GM12878 (cell line): ENCODE measurements around the gene ERC2. TPM values are rescaled to one million over a fixed set of nuclear protein-coding genes. Genes with fewer than 3 reads are reported as not detected.

ENCODE experiments used
- ATAC-seq: fragments of 200-7000 bp; cut with Tn5 transposase; 3 replicates; pipeline ENCODE4 v1.9.1; 2020; ENCODE audit warnings: mild to moderate bottlenecking, moderate library complexity
- BruUV-seq: library from RNA; stranded (reverse); fragments of 400-500 nt; replicated peaks from 2 replicates; lab custom pipeline; 2021; lab: Mats Ljungman, UMichigan
- CTCF ChIA-PET: fragments of 300-600 bp; sonication (Branson Sonifier 250); formaldehyde crosslinking; extraction: SDS; loops from one replicate; lab custom pipeline; 2021; ENCODE audit warnings: inconsistent platforms; lab: Yijun Ruan, JAX
- POLR2A ChIA-PET: fragments of 350-600 bp; formaldehyde crosslinking; extraction: SDS; loops from one replicate; lab custom pipeline; 2021; ENCODE audit warnings: inconsistent platforms; lab: Charles Lee
- RAD21 ChIA-PET: fragments of 300-600 bp; sonication (Branson Sonifier 250); formaldehyde crosslinking; loops from one replicate; lab custom pipeline; 2023; ENCODE audit warnings: antibody characterized with exemption; ENCODE audit not compliant: unreplicated experiment; lab: Charles Lee
- SMC1A ChIA-PET: fragments of 300-600 bp; sonication (Branson Sonifier 250); formaldehyde crosslinking; loops from one replicate; lab custom pipeline; 2023; ENCODE audit not compliant: unreplicated experiment, uncharacterized antibody; lab: Charles Lee
- DNase-seq: peaks from one replicate; pipeline ENCODE4 v3.0.0-alpha.2; 2011; ENCODE audit warnings: low read depth, low spot score
- FAIRE-seq: peaks from 3 replicates; lab custom pipeline; 2011; peaks lifted over from hg19 to GRCh38; lab: Jason Lieb, UNC
- H2AFZ ChIP-seq: 2 replicates; pipeline ENCODE4 v1.6.0; 2011; ENCODE audit warnings: low read depth, low read length, control low read depth; ENCODE audit not compliant: control insufficient read depth
- H3K27ac ChIP-seq: 2 replicates; pipeline ENCODE4 v1.5.1; 2011; ENCODE audit warnings: control low read depth; ENCODE audit not compliant: control insufficient read depth, insufficient read depth
- H3K27me3 ChIP-seq, 2 experiments: replicated peaks in 1 of 2; 2 replicates each; pipeline versions ENCODE4 v1.6.0 to v1.6.1; 2011; ENCODE audit warnings: low read length in 1 of 2; ENCODE audit not compliant: control insufficient read depth in 2 of 2, insufficient read depth in 2 of 2
- H3K36me3 ChIP-seq, 2 experiments: 2 replicates each; pipeline ENCODE4 v1.5.1; 2011; ENCODE audit warnings: low read length in 1 of 2; ENCODE audit not compliant: control insufficient read depth in 2 of 2, insufficient read depth in 2 of 2
- H3K4me1 ChIP-seq: 2 replicates; pipeline ENCODE4 v1.6.1; 2011; ENCODE audit warnings: mild to moderate bottlenecking, low read length, moderate library complexity, mixed read lengths; ENCODE audit not compliant: control insufficient read depth, insufficient read depth
- H3K4me2 ChIP-seq: 2 replicates; pipeline ENCODE4 v1.6.0; 2011; ENCODE audit warnings: control low read depth; ENCODE audit not compliant: control insufficient read depth, insufficient read depth
- H3K4me3 ChIP-seq: fragments of 200-600 bp; sonication (generic); 2 replicates; pipeline ENCODE4 v1.5.1; 2016
- H3K79me2 ChIP-seq: 2 replicates; pipeline ENCODE4 v1.6.0; 2011; ENCODE audit warnings: low read length; ENCODE audit not compliant: control insufficient read depth, insufficient read depth
- H3K9ac ChIP-seq: 2 replicates; pipeline ENCODE4 v1.8.0; 2011; ENCODE audit warnings: low read length, control low read depth, mixed read lengths; ENCODE audit not compliant: control insufficient read depth, insufficient read depth
- H3K9me3 ChIP-seq: replicated peaks from 3 replicates; pipeline ENCODE4 v1.5.1; 2011; ENCODE audit warnings: mild to moderate bottlenecking, low read length; ENCODE audit not compliant: control insufficient read depth, insufficient read depth
- H4K20me1 ChIP-seq: 2 replicates; pipeline ENCODE4 v1.6.0; 2011; ENCODE audit not compliant: control insufficient read depth, insufficient read depth
- ATF7 ChIP-seq: fragments of 450-650 bp; IDR thresholded peaks from 2 replicates; pipeline ENCODE4 v1.6.1; 2016; ENCODE audit warnings: low read depth, mild to moderate bottlenecking
- BMI1 ChIP-seq: fragments of 450-650 bp; IDR thresholded peaks from 2 replicates; pipeline ENCODE4 v1.6.1; 2016; ENCODE audit warnings: mild to moderate bottlenecking, moderate library complexity, borderline replicate concordance
- BRCA1 ChIP-seq: IDR thresholded peaks from 2 replicates; pipeline ENCODE4 v1.6.1; 2011; ENCODE audit warnings: low read depth, low read length, improper control_type of control experiment
- EP300 ChIP-seq, 2 experiments: fragments of 150-350 bp in 1 of 2; IDR thresholded peaks; 2 replicates each; pipeline ENCODE4 v1.6.1; 2011 to 2012; ENCODE audit warnings: low read depth in 2 of 2, low read length in 2 of 2, borderline replicate concordance in 1 of 2, improper control_type of control experiment in 1 of 2, inconsistent platforms in 1 of 2; ENCODE audit not compliant: control insufficient read depth in 1 of 2
- EZH2 ChIP-seq: IDR thresholded peaks from 2 replicates; pipeline ENCODE4 v1.6.1; 2012; ENCODE audit warnings: low read depth, mild to moderate bottlenecking, control low read depth, inconsistent platforms, low read length, borderline replicate concordance; ENCODE audit not compliant: control insufficient read depth
- GABPA ChIP-seq: IDR thresholded peaks from 2 replicates; pipeline ENCODE4 v1.6.1; 2014; ENCODE audit warnings: antibody characterized with exemption, low read depth, mild to moderate bottlenecking, inconsistent platforms
- MTA2 ChIP-seq: fragments of 450-650 bp; IDR thresholded peaks from 2 replicates; pipeline ENCODE4 v1.6.1; 2016; ENCODE audit warnings: low read depth, mild to moderate bottlenecking, moderate library complexity
- MYB ChIP-seq: fragments of 150-350 bp; IDR thresholded peaks from 2 replicates; pipeline ENCODE4 v1.6.1; 2014; ENCODE audit warnings: mild to moderate bottlenecking, low read depth, low read length, borderline replicate concordance
- ZBED1 ChIP-seq: IDR thresholded peaks from 2 replicates; pipeline ENCODE4 v1.6.1; 2016; ENCODE audit warnings: borderline replicate concordance
- ZNF622 ChIP-seq: fragments of 450-650 bp; IDR thresholded peaks from 2 replicates; pipeline ENCODE4 v1.6.1; 2017; ENCODE audit warnings: mild to moderate bottlenecking, inconsistent platforms
- WGBS: methylation state at CpG from one replicate; pipeline ENCODE4 v1.1.6; 2016; ENCODE audit warnings: low lambda C conversion rate; ENCODE audit not compliant: insufficient replicate concordance, insufficient coverage; ENCODE audit errors: missing lambda C conversion rate; 5-methylcytosine and 5-hydroxymethylcytosine counted together
- in situ Hi-C: fragments of 300-500 bp; cut with MboI; formaldehyde crosslinking; loops from 9 replicates; pipeline ENCODE4 v1.14.3; 2018; ENCODE audit warnings: mixed read lengths
- intact Hi-C: fragments of 100-400 bp; cut with micrococcal nuclease; formaldehyde crosslinking; loops from one replicate; pipeline ENCODE4 v1.14.2; 2022; ENCODE audit not compliant: unreplicated experiment
- polyA plus RNA-seq, 11 experiments: library from polyadenylated mRNA; depleted of rRNA in 4 of 11; unstranded in 6 of 11; stranded (reverse) in 5 of 11; fragments of >200 nt; fragmentation: Nextera tagmentation in 4 of 11; fragmentation: Illumina TruSeq in 1 of 11; extraction: Ambion mirVana in 4 of 11; extraction: Trizol in 1 of 11; gene quantifications; 1 replicate in 1 of 11; 2 replicates in 10 of 11; pipeline versions ENCODE4 v1.2.1 to v1.2.3, GENCODE V29; 2011 to 2016; ENCODE audit warnings: inconsistent platforms in 2 of 11, missing spikeins in 2 of 11, low read depth in 1 of 11
- total RNA-seq, 4 experiments: library from RNA; depleted of rRNA in 3 of 4; stranded (reverse); fragments of >200 nt in 3 of 4; fragmentation: Illumina TruSeq in 1 of 4; extraction: Trizol in 1 of 4; gene quantifications; 2 replicates each; pipeline versions ENCODE4 v1.2.1 to v1.2.3, GENCODE V29; 2013 to 2021
- TF ChIP-seq, protein P1 (sequence below), 3 experiments: IDR thresholded peaks in 2 of 3; conservative IDR thresholded peaks in 1 of 3; 2 replicates each; pipeline ENCODE4 v1.5.1; 2011; ENCODE audit warnings: low read depth in 3 of 3, low read length in 3 of 3, mild to moderate bottlenecking in 3 of 3, control low read depth in 2 of 3, moderate library complexity in 2 of 3, inconsistent platforms in 1 of 3, mixed read lengths in 1 of 3; ENCODE audit not compliant: control insufficient read depth in 2 of 3, insufficient read depth in 1 of 3; ENCODE audit errors: extremely low read depth in 1 of 3
- TF ChIP-seq, protein P2 (sequence below): fragments of 450-650 bp; IDR thresholded peaks from 2 replicates; pipeline ENCODE4 v1.6.1; 2017; ENCODE audit warnings: mild to moderate bottlenecking, moderate library complexity
- TF ChIP-seq, protein P3 (sequence below): IDR thresholded peaks from 2 replicates; pipeline ENCODE4 v1.6.1; 2012; ENCODE audit warnings: mild to moderate bottlenecking, low read depth, low read length

Gene ERC2
- total and polyA plus RNA-seq, 10 of the 15 experiments (the other 5 are each of a cell fraction or from before 2014, with no cell fraction given): 0.06 to 1.4 (median 0.12) TPM; not detected in 3

DNA sequence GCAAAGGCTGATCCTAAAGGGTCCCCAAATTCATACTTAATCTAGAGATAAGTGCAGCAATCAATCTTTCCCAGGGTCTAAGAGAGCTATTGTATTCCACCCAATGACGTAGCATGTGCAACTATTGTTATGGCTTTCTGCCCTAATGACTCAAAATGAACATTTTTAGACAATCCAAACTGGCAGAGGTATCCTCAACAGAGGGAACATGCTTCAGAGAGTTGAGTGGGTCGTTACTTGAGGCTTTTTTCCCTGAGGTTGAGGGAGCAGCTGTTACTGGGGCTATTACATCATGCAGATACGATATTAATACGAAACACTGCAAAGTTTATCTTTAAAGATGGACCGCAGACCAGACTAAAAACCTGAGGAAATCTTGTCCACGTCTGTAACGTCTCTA lies 702.9 kb downstream of the ERC2 start (continued):
- TF ChIP-seq EZH2 (no peak), ZBED1 (no peak), ZNF622 (no peak), ATF7 (no peak), GABPA (no peak), MYB (no peak), MTA2 (no peak), BRCA1 (no peak)

DNA sequence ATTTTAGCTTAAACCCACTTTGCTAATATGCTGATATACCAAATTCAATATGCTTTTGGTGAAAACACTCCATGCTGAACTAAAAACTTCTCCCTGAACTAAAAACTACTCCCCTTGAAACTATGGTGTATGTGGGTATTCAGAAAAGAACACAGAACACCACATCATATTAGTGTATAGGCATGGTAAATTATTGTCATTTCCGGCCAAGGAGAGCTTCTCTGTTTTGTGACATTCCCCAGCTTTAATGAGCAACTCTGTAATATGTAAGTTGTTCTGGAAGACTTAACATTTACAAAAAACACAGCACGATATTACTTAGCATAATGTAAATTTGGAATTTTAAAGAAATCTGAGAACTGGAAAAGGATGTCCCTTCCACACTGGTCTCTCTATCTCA lies 711.3 kb downstream of the ERC2 start:
- no peaks in the 10 kb centered on the region for H3K9me3 ChIP-seq
- 22% methylated on average over 2 of the region's 2 CpGs for whole genome bisulfite sequencing
- no peak overlapping the region for H3K9ac ChIP-seq
- H3K27me3 ChIP-seq: no peaks in the 10 kb centered on the region; a peak in 1 of 4 replicates
- no peaks in the 10 kb centered on the region for H3K36me3 ChIP-seq
- CTCF ChIA-PET: interaction anchor here (1.0 to 1.6 kb wide), 2 partner anchors 10 to 494 kb away, joined by 3 to 4 read pairs; no protein-coding TSS in a partner anchor
- no peak for ATAC-seq
- BruUV-seq: no TSS peak
- SMC1A ChIA-PET: no interaction called here
- no peaks in the 10 kb centered on the region; the same call in 1 of the 2 replicates for H3K4me1 ChIP-seq
- H3K79me2 ChIP-seq: no peaks in the 10 kb centered on the region
- in situ Hi-C loops (no loop called here), intact Hi-C loops (no loop called here)
- no peak overlapping the region for H2AFZ ChIP-seq
- no peak overlapping the region for H3K4me2 ChIP-seq
- no peak overlapping the region for H3K27ac ChIP-seq
- RAD21 ChIA-PET: no interaction called here
- POLR2A ChIA-PET: no interaction called here
- FAIRE-seq: no peak
- no peak overlapping the region for H3K4me3 ChIP-seq
- DNase-seq: no peak
- no peaks in the 10 kb centered on the region for H4K20me1 ChIP-seq
- TF ChIP-seq, protein P1, sequence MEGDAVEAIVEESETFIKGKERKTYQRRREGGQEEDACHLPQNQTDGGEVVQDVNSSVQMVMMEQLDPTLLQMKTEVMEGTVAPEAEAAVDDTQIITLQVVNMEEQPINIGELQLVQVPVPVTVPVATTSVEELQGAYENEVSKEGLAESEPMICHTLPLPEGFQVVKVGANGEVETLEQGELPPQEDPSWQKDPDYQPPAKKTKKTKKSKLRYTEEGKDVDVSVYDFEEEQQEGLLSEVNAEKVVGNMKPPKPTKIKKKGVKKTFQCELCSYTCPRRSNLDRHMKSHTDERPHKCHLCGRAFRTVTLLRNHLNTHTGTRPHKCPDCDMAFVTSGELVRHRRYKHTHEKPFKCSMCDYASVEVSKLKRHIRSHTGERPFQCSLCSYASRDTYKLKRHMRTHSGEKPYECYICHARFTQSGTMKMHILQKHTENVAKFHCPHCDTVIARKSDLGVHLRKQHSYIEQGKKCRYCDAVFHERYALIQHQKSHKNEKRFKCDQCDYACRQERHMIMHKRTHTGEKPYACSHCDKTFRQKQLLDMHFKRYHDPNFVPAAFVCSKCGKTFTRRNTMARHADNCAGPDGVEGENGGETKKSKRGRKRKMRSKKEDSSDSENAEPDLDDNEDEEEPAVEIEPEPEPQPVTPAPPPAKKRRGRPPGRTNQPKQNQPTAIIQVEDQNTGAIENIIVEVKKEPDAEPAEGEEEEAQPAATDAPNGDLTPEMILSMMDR (IDR thresholded peaks at IDR 0.05 in 2 of 3, conservative IDR thresholded peaks at IDR 0.05 in 1 of 3; ENCODE audit: control insufficient read depth in 2 of 3, extremely low read depth in 1 of 3, insufficient read depth in 1 of 3, low read depth in 3 of 3, low read length in 3 of 3): no peak
- TF ChIP-seq BMI1 (no peak), EP300 (IDR thresholded peaks at IDR 0.05; ENCODE audit: borderline replicate concordance in 1 of 2, control insufficient read depth in 1 of 2, low read depth in 2 of 2, low read length in 2 of 2) (no peak)
- TF ChIP-seq, protein P2, sequence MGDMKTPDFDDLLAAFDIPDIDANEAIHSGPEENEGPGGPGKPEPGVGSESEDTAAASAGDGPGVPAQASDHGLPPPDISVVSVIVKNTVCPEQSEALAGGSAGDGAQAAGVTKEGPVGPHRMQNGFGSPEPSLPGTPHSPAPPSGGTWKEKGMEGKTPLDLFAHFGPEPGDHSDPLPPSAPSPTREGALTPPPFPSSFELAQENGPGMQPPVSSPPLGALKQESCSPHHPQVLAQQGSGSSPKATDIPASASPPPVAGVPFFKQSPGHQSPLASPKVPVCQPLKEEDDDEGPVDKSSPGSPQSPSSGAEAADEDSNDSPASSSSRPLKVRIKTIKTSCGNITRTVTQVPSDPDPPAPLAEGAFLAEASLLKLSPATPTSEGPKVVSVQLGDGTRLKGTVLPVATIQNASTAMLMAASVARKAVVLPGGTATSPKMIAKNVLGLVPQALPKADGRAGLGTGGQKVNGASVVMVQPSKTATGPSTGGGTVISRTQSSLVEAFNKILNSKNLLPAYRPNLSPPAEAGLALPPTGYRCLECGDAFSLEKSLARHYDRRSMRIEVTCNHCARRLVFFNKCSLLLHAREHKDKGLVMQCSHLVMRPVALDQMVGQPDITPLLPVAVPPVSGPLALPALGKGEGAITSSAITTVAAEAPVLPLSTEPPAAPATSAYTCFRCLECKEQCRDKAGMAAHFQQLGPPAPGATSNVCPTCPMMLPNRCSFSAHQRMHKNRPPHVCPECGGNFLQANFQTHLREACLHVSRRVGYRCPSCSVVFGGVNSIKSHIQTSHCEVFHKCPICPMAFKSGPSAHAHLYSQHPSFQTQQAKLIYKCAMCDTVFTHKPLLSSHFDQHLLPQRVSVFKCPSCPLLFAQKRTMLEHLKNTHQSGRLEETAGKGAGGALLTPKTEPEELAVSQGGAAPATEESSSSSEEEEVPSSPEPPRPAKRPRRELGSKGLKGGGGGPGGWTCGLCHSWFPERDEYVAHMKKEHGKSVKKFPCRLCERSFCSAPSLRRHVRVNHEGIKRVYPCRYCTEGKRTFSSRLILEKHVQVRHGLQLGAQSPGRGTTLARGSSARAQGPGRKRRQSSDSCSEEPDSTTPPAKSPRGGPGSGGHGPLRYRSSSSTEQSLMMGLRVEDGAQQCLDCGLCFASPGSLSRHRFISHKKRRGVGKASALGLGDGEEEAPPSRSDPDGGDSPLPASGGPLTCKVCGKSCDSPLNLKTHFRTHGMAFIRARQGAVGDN: no peak
- TF ChIP-seq, protein P3, sequence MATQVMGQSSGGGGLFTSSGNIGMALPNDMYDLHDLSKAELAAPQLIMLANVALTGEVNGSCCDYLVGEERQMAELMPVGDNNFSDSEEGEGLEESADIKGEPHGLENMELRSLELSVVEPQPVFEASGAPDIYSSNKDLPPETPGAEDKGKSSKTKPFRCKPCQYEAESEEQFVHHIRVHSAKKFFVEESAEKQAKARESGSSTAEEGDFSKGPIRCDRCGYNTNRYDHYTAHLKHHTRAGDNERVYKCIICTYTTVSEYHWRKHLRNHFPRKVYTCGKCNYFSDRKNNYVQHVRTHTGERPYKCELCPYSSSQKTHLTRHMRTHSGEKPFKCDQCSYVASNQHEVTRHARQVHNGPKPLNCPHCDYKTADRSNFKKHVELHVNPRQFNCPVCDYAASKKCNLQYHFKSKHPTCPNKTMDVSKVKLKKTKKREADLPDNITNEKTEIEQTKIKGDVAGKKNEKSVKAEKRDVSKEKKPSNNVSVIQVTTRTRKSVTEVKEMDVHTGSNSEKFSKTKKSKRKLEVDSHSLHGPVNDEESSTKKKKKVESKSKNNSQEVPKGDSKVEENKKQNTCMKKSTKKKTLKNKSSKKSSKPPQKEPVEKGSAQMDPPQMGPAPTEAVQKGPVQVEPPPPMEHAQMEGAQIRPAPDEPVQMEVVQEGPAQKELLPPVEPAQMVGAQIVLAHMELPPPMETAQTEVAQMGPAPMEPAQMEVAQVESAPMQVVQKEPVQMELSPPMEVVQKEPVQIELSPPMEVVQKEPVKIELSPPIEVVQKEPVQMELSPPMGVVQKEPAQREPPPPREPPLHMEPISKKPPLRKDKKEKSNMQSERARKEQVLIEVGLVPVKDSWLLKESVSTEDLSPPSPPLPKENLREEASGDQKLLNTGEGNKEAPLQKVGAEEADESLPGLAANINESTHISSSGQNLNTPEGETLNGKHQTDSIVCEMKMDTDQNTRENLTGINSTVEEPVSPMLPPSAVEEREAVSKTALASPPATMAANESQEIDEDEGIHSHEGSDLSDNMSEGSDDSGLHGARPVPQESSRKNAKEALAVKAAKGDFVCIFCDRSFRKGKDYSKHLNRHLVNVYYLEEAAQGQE: no peak
